ENCODE data around the gene KDM6A.

DNA sequence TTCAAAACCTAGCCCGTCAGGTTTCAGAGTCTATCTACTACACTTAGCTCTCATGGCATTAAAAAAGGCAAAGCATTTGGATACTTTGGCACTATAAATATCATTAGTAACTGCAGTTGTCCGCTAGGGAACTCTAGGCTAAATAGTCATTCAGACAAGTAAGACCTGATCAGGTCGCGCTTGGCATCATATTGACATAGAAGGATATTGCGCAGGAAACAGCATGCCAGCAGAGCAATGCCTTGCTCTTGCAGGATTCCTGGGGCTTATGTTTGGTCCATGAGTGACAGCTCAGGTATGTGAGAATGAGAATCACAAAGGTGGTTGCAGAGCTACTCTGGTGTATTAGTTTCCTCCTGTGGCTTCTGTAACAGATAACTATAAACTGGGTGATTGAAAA lies 62.7 kb downstream of the KDM6A start:
- TF ChIP-seq YY1 (IDR thresholded peaks at IDR 0.05; ENCODE audit: low read depth), result no peak
- TF ChIP-seq TCF12 (IDR thresholded peaks at IDR 0.05; ENCODE audit: low read depth), result no peak
